Left kidney (tissue), 8 donors: Measurements from ENCODE around the gene PLOD1. TPM values are rescaled to one million over a fixed set of nuclear protein-coding genes. Genes with fewer than 3 reads are reported as not detected.
"Not testable (repeated sequence)": the region's sequence is repeated elsewhere in the genome, so short reads cannot be mapped to it uniquely, and the experiment has no call there.

ENCODE experiments used
- DNase-seq: peaks from one replicate; pipeline ENCODE4 v3.0.0-alpha.2; 2013
- long read RNA-seq, 8 donors: transcript quantifications; one replicate each; lab custom pipeline, GENCODE V29; 2026
- polyA plus RNA-seq: library from polyadenylated mRNA; unstranded; fragments of 120-200 nt; gene quantifications from one replicate; pipeline ENCODE4 v1.2.1, GENCODE V29; 2013; ENCODE audit not compliant: insufficient read length

Gene PLOD1
- polyA plus RNA-seq = 84.3 TPM
- long read RNA-seq, donor 1, transcript PLOD1-201 (19 exons, 2,940 nt) = major isoform, 19 of 86 reads
- long read RNA-seq, donor 1, partial matches to known transcripts = 66 of 86 reads
- long read RNA-seq, donor 1, other reads (novel, unspliced or antisense) = 0 of 86 reads
- long read RNA-seq, donor 2, transcript PLOD1-201 (19 exons, 2,940 nt) = major isoform, 19 of 111 reads
- long read RNA-seq, donor 2, partial matches to known transcripts = 91 of 111 reads
- long read RNA-seq, donor 2, other reads (novel, unspliced or antisense) = 0 of 111 reads
- long read RNA-seq, donor 3, transcript PLOD1-201 (19 exons, 2,940 nt) = major isoform, 7 of 34 reads
- long read RNA-seq, donor 3, partial matches to known transcripts = 25 of 34 reads
- long read RNA-seq, donor 3, other reads (novel, unspliced or antisense) = 0 of 34 reads
- long read RNA-seq, donor 4 = 0 reads
- long read RNA-seq, donor 5, transcript PLOD1-201 (19 exons, 2,940 nt) = major isoform, 25 of 58 reads
- long read RNA-seq, donor 5, partial matches to known transcripts = 32 of 58 reads
- long read RNA-seq, donor 5, other reads (novel, unspliced or antisense) = 0 of 58 reads
- long read RNA-seq, donor 6, transcript PLOD1-201 (19 exons, 2,940 nt) = major isoform, 14 of 27 reads
- long read RNA-seq, donor 6, partial matches to known transcripts = 13 of 27 reads
- long read RNA-seq, donor 6, other reads (novel, unspliced or antisense) = 0 of 27 reads
- long read RNA-seq, donor 7, transcript PLOD1-201 (19 exons, 2,940 nt) = major isoform, 17 of 20 reads
- long read RNA-seq, donor 7, partial matches to known transcripts = 0 of 20 reads
- long read RNA-seq, donor 7, other reads (novel, unspliced or antisense) = 0 of 20 reads
- long read RNA-seq, donor 8, transcript PLOD1-201 (19 exons, 2,940 nt) = major isoform, 14 of 28 reads
- long read RNA-seq, donor 8, partial matches to known transcripts = 13 of 28 reads
- long read RNA-seq, donor 8, other reads (novel, unspliced or antisense) = 0 of 28 reads

DNA sequence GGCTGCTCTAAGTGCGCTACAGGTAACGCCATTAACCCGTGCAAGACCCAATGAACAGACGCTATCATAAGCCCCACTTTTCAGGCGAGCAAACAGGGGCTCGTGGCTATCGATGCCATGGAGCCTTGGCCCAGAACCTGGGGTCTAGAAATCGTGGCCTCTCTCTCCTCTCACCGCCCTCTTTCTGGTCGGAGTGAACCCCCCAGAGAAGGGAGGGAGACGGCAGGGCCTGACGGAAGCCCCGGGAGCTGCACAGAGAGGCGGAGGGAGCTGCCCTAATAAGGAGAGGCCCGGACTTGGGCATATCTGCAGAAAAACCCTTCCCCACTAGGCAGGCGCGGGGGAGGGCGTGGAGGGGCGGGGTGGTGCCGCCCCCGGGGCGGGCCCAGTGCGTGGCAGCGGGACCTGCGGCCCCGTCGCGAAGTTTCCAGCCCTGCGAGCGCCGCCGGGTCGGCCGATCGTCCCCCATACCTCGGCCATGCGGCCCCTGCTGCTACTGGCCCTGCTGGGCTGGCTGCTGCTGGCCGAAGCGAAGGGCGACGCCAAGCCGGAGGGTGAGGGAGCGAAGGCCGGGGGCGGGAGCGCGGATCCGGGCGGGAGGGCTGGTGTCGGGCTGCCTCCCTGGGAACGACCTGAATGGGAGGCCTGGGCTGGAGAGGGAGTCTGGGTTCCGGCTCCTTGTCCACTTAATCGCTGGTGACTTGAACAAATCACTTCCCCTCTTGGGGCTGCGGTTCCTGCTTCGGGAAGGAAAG lies at the start of gene PLOD1:
Gene PLOD1 (plus strand): TSS at position 416 of the 755 bp plus-strand sequence. CDS start 63 bp downstream, at position 479.
- peak; percentile 85 for DNase-seq

DNA sequence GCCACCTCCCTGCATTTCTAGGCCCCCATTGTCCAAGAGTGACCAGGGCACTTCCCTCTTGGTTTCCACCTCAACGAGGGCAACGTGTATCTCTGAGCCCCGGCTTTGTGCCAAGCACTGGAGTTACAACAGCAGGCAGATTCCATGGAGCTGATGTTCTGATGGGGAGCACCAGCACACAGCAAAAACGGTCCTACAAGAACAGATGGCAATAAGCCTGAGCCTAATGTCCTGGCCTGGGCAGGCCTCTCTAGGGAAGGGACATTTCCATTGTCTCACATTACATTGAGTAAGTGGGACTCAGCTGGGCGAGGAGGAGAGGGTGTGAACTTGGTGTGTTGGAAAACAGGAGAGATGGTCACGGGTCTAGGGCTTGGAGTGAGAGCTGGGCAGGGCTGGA lies 48.6 kb upstream of the PLOD1 start:
- no peak for DNase-seq

DNA sequence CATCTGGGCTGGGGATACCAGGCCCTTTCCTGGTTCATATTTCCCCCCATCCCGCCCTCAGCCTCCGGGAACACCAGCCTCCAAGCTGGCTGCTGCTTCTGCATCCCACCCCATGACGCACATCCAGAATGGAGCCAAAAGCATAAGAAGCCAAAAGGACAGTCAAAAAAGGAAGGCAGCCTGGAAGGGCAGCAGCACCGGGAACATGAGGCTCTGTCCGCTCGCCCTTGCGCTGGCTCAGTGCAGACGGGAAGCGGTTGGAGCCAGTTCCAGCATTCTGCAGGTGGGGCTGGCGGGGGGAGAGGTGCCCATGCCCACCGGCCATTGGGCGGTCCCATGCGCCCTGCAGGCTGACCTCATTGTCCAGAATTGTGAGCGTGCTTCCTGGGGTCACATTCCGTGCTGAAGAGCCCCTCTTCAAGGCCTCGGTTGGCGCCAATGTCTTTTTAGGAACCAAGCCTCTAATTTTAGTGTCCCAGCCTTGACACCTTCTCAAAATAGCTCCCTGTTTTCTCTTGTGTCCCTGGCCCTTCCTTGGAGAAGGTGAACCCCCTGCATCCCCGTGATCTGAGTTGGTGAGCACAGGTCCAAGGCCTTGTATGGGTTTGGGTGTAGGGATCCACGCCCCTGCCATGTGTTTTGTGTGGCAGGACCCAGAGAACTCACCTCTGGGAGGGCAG lies 47.4 kb upstream of the PLOD1 start:
- no peak for DNase-seq

DNA sequence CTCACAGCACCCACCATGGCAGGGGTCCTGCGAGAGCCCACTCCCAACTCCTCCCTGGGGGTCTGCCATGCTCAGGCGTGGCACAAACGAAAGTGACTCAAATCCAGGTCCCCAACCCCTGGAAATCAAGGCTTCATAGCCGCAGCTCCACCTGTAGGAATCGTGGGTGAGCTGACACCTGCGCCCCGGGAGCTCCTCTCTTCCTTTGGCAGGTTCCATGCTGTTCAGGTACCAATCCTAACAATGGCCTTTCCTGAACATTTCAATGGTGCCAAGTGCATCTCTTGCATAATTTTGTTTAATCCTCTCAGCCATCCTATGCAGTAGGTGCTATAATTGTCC lies 46.9 kb upstream of the PLOD1 start:
- no peak for DNase-seq

GRCh38 chr1:11888206-11888876 lies 46.2 kb upstream of the PLOD1 start:
- no peak for DNase-seq

DNA sequence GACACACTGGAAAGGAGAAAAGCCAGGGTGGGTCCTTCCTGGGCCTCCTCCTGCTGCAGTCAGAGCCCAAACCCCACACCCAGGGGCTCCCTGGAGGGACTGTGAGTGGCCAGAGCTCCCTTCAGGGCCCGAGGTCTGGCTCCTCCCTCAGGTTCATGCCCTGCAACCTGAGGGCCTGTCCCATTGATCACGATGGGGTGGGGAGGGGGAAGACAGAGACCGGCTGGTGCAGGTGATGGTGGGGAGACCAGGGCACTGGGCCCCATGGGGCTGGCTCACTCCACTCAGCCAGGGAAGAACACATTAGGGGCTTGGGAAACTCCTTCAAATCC lies 45.7 kb upstream of the PLOD1 start:
- no peak for DNase-seq

- no peak for DNase-seq
These were observed 42.9 kb upstream of the PLOD1 start for GRCh38 chr1:11891433-11892186.

- DNase-seq = no peak
These were observed 40.6 kb upstream of the PLOD1 start for GRCh38 chr1:11893907-11894251.

DNA sequence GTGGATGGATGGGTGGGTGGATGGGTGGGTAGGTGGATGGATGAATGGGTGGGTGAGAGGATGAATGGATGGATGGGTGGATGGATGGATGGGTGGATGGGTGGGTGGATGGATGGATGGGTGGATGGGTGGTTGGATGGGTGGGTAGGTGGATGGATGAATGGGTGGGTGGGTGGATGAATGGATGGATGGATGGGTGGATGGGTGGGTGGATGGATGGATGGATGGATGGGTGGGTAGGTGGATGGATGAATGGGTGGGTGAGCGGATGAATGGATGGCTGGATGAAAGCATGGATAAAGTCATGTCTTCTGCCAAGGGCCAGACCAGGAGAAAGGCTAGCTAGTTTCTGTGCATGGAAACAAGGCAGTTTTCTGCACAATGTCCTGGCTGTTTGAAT lies 40.0 kb upstream of the PLOD1 start:
- not testable (repeated sequence) for DNase-seq

DNA sequence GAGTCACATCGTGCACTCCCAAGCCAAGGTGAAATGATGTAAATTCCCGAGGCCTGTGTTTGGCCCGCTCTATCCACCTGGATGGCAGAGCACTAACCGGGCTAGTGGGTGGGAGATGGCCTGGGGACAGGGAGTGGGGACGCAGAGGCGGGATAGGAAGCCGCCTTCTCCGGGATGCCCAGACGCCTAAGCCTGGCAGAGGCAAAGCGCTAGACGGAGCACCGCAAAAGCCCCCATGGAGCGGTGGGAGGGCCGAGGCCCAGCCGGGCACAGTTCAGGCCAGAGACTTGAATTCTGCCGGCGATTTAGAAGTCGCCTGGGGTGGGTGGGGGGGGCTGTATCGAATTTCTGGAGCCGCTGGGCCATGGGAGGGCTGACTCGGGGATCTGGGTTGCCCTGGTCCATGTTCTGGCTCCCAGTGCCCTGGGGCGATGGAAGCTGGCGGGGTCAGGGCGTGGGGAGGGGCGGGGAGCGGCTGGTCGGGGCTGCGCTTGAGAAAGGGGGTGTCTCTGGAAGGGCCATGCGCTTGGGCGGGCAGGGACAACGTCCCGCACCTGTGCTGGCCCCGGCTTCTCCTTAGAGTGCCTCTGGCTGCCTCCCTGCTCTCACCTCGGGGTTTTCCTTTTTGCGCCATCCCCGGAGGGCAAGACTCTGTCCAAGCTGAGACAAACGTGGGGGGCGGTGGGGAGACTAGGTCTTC lies 36.3 kb upstream of the PLOD1 start:
- DNase-seq = no peak

GRCh38 chr1:11898831-11899467 lies 35.6 kb upstream of the PLOD1 start:
- no peak for DNase-seq

- not testable (repeated sequence) for DNase-seq
These were observed 33.1 kb upstream of the PLOD1 start for GRCh38 chr1:11901446-11901845.

GRCh38 chr1:11903210-11903609 lies 31.3 kb upstream of the PLOD1 start:
- no peak for DNase-seq

- not testable (repeated sequence) for DNase-seq
These were observed 30.4 kb upstream of the PLOD1 start for GRCh38 chr1:11904156-11904555.

GRCh38 chr1:11904978-11905377 lies 29.5 kb upstream of the PLOD1 start:
- no peak for DNase-seq

DNA sequence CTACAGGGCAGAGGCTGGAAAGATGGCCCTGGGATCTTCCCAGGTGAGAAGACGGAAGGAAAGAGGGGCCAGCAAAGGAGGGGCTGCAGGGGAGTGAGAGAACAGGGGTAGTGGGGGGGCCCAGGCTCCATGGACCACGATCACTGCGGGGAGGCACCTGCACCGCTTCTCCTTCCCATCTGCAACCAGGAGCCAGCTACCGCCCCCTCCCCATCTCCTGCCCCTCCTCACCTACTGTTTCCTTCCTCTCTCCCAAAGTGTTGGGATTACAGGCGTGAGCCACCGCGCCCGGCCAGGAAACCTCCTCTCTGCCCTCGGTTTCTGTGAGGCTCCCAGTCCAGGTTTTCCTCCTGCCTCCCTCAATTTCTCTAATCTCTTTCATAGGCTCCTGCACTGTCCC lies 27.6 kb upstream of the PLOD1 start:
- no peak for DNase-seq

- DNase-seq = peak; percentile 95
These were observed 27.0 kb upstream of the PLOD1 start for GRCh38 chr1:11907275-11908094.

- DNase-seq = peak; percentile 91
These were observed 26.3 kb upstream of the PLOD1 start for GRCh38 chr1:11908095-11908675.
